Measurements from ENCODE around the gene HOGA1.
A peak's percentile ranks its signal among the peaks of the same experiment; 100 is the strongest.
"Not testable (repeated sequence)": the region's sequence is repeated elsewhere in the genome, so short reads cannot be mapped to it uniquely, and the experiment has no call there.

Gene HOGA1

DNA sequence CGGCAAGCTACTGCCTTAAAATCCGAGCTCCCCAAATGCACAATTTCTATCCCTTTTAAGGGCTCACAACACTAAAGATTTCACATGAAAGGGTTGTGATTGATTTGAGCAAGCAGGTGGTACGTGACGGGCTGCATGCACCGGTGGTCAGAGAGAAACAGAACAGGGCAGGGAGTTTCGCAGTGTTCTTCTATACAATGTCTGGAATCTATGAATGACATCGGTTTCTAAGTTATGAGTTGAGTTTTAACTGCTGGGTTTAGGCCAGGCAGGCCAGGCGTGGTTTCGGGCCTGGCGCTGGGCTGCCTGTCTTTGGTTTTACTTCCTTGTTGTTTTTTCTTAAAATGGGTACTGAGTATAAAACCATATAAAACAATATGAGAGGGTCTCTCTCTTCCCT is 28.6 kb upstream of the HOGA1 start:
- not testable (repeated sequence) for DNase-seq

DNA sequence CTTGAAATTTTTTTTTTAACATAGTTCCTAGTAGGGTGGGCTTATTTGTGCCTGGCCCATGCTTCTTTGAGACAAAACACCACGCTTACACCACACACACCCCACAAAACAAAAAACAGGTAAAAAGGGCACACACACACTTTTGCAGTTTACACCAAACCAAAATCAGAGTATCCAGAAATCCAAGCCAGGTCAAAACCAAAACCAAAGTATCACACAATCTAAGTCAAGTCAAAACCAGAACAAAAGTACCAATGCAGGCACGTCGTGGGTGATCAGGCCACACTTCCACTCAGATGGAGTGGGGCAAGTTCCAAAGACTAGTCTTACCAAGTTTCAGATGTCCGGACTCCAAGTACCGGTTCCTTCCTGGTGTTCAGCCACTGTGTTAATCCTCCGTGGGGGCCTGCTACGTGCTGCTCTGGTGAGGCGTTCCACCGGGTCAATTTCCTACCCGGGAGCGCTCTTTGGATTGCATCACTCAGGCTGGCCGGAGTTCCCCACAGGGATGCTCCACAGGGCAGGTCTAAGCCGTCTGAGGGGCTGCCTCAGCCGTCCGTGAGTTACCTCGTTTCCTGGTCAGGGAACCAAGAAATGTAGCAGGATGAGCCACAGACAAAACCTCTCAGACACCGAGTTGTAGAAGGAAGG is 23.3 kb upstream of the HOGA1 start:
- DNase-seq = not testable (repeated sequence)

DNA sequence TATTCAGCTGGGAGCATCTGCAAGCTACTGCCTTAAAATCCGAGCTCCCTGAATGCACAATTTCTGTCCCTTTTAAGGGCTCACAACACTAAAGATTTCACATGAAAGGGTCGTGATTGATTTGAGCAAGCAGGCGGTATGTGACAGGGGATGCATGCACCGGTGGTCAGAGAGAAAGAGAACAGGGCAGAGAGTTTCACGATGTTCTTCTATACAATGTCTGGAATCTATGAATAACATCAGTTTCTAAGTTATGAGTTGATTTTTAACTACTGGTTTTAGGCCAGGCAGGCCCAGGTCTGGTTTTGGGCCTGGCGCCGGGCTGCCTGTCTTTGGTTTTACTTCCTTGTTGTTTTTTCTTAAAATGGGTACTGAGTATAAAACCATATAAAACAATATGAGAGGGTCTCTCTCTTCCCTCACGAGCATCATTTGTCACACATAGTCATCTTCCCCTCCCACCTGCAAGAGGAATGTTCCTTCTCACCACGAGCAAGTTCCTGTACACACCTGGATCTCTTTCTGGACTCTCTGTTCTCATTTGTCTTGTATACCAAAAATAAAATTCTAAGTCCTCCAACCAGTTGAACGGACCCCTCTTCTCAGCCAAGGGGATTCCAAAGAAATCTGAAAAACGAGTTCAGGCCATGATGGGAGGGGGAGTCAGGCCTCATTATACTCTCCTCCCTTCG is 22.7 kb upstream of the HOGA1 start:
- DNase-seq = not testable (repeated sequence)

DNA sequence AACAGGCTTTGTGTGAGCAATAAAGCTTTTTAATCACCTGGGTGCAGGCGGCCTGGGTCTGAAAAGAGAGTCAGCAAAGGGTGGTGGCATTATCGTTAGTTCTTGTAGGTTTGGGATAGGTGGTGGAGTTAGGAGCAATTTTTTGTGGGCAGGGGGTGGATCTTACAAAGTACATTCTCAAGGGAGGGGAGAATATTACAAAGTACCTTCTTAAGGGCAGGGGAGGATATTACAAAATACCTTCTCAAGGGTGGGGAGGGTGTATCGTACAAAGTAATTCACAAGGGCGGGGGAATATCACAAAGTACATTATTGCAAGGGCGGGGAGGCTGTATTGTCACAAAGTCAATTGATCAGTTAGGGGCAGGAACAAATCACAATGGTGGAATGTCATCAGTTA is 21.9 kb upstream of the HOGA1 start:
- not testable (repeated sequence) for DNase-seq

DNA sequence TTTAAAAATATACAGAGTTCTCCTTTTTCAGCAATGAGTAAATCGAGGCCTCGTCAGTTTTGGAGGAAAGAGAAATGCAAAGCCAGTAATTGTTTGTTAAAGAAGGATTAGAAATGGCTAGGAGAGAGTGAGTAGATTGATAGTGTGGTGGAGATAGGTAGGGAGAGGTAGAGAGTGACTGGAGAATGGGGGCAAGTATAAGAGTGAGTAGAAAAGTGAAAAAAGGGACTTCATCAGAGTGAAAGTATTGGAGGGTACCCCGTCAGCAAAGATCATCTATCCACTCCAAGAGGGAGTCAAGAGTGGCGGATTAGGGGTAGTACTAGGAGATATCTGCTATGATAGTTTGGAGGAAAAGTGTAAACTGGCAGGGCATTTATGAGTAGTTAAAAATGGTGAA is 20.9 kb upstream of the HOGA1 start:
- DNase-seq = no peak

DNA sequence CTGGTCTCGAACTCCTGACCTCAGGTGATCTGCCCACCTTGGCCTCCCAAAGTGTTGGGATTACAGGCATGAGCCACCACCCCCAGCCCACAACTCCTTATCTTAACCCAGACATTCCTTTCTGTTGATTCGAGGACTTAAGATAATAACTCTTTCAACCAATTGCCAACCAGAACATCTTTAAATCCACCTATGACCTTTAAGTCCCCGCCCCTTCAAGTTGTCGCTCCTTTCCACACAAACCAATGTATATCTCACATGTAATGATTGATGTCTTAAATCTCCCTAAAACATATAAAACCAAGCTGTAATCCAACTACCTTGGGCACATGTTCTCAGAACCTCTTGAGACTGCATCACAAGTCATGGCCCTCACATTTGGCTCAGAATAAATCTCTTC is 19.4 kb upstream of the HOGA1 start:
- no peak for DNase-seq

DNA sequence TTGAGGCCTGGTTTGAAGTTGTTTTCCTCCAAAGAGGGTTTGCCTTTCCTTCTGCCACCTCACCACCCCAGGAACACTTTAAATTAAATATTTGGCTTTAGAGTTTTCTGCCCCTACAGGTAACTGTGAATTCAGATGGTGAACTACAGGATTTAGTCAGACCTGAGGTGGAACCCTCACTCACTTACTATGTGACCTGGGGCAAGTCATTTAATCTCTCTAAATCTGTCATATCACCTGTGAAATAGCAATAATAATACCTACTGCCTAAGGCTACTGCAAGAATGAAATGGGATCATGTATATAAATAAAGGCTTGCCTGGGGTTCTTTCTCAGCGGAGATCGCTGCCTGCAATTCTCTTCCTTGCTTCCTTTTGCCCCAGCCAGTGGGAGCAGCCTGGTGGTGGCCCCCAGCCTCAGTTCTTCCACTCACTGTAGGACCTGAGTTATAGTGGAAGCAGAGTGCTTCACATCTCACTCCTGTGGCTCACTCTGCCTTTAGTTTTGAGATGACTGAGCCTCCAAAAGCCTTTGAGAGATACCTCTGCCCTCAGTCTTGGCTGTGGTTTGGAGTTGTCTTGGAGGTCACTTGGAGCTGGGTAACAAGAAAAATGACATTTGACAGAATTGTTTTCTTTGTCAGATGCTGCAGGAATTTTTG is 17.7 kb upstream of the HOGA1 start:
- no peak for DNase-seq

DNA sequence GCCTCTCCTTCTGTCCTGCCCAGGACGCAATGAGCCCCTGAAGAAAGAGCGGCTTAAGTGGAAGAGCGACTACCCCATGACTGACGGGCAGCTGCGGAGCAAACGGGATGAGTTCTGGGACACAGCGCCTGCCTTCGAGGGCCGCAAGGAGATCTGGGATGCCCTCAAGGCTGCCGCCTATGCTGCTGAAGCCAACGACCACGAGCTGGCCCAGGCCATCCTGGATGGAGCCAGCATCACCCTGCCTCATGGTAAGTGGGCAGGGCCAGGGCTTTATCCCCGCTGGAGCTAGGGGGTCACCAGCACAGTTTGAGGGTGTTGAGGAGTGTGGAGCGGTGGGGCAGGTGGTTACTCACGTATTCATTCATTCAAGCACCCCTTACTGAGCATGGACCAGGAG is 16.3 kb upstream of the HOGA1 start:
- no peak for DNase-seq

DNA sequence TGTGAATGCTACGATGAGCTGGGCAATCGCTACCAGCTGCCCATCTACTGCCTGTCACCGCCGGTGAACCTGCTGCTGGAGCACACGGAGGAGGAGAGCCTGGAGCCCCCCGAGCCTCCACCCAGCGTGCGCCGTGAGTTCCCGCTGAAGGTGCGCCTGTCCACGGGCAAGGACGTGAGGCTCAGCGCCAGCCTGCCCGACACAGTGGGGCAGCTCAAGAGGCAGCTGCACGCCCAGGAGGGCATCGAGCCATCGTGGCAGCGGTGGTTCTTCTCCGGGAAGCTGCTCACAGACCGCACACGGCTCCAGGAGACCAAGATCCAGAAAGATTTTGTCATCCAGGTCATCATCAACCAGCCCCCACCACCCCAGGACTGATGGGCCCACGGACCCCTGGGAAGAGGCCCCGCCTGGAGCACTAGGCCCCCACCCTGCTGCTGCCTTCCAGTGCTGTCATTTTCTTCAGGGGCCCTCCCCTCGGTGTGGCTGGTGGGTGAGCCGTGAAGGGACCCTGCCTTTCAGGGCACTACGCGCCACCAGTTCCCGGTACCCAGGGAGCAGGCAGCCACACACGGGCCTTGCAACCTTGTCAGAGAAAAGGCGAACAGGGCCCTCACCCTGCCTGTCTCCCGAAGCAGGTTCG is 13.9 kb upstream of the HOGA1 start:
- DNase-seq = no peak

DNA sequence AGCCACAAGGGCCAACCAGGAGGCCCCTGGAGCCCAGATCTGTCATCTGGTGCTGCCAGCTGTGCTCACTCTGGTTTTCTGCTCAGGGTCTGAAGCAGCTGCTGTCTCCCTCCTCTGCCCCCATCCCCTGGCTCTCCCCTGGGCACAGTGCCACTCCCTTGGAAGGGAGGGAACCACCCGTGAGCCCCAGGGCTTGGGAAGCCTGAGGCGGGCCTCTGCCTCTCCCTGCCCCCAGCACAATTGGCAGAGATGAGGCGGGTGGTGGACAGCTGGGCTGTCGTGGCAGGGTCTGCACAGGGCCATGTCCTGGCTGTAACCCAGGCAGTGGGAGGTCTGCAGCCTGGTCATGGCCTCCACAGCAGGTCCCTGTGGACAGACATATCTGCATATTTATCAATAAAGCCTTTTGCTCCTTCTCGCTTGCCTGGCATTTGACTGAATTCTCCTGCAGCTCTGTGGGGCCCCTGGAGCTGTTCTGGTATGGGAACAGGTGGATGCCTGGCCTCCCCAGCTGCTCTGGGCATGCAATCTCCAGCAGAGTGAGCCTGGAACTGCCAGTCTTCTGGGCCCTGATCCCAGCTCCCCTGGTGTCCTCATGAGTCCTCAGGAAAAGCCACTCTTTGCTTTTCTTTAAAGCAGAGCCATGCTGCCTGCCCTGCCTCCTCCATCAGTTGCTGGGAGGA is 13.3 kb upstream of the HOGA1 start:
- DNase-seq = peak; percentile 60

DNA sequence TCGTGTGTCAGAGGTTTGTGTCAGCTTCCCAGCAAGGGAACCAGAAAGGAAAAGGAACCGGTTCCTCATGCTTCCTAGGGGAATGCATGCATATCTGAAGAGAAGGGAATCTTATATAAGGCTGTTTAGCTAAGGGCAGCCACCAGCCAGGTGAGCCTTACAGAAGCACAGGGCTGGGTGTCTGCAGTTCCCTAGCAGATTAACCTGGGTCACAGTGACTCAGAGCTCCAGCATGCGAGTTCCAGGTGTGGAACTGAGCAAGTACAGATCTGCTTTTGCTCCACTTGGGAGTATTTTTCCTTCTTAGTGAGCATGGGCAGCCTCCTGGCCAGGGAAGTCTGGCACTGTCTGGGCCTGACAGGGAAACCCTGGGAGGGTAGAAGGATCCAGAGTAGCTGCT is 12.6 kb upstream of the HOGA1 start:
- DNase-seq = no peak

DNA sequence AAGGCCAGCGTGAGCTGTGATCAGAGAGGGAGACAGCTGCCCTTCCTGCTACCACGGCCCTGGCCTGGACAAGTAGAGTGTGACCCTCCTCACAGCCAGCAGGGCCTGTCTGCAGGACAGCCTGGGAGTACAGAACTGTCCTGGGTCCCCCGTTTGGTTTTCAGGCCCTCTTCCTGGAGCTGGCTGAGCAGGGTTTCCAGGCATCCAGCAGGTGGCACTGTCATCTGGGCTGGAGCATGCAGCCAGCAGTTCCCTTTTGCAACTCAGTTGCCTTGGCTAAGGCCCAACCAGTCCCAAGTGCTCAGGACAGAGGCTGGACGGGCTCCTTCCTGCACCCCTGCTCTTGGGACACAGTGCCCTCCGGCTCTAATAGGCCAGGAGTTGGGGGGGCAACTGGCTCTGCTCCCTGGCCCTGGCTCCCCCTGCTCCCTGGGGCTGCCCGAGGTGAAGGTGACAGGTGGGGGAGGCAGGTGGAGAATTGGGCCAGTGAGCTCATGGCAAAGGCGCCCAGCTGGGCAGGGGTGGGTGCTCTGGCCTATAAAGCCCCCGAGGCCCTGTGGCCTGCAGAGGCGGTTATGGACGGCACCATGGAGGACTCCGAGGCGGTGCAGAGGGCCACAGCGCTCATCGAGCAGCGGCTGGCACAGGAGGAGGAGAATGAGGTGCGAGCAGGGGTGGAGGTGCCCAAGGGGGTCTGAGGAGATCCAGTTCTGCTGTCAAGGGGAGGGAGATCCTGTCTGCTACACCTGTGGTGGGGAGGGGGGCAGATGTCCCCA is 11.8 kb upstream of the HOGA1 start, which contains the start of gene ANKRD2:
Gene ANKRD2, plus strand, starts transcription at position 566 of the 776 bp plus-strand sequence. Its CDS starts 10 bp downstream, at position 576.
- DNase-seq = peak; percentile 44

DNA sequence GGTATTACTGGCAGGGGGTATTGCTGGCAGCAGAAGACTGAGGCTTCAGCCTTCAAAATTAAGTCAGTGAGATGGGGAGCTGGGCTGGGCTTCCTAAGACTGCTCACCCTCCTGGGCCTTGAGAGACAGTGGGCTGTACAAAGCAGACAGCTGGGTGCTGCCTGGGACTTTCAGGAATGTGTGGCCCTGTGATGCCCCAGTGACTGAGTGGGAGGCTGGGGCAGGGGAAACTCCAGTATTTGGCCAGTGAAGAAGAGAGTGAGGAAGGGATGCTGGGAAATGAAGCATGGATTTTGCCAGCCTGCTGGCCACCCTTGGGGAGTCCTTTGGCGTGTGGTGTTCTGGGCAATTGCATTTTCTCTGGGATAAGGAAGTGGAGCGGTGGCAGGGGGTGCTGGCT is 11.2 kb upstream of the HOGA1 start:
- no peak for DNase-seq

DNA sequence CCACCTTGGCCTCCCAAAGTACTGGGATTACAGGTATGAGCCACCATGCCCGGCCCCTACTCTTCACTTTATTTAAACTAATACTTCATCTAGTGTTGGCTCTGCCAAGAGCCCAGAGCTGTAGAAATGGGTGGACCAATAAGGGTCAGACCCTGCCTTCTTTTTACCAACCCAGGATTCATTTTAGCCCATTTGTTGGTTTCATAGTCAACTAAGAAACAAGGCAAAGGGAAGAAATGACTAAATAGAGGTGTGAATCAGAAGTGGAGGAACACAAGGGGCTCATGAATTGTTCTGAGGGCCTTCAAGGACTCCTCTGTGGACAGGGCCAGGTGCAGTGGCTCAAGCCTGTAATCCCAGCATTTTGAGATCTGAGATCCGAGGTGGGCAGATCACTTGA is 10.5 kb upstream of the HOGA1 start:
- no peak for DNase-seq

DNA sequence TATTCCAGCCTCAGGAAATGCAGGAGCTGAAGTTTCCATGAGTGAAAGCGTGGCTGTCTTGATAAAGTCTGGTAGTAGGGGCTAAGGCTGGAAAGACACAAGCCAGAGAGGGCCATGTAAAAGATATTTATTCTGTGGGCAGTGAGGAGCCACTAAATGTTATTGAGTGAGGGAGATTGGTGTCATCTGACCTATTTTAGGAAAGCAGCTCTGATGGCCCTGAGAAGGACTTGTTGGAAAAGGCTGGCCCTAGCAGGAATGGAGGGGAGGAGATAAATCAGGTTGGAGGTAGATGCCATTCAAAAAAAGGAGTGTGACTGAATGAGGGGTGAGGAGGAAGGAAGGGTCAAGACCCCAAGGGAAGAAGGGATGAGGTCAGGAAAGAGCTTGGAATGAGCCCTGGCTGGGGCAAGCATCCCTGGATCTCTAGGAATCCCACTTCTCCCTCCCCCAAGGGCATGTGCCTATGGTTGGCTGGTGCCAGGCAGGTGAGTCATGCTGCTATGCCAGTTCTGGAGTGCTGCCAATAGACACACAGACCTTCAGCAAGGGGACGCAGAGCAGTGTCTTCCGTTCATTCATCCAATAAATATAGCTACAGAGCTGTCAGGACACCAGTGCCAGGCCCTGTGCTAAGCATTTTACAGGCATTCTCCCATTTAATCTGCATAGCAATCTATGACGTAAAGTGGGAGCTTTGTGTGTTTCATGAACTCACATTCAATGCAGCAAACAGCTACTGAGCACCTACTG is 9.6 kb upstream of the HOGA1 start:
- DNase-seq = no peak

DNA sequence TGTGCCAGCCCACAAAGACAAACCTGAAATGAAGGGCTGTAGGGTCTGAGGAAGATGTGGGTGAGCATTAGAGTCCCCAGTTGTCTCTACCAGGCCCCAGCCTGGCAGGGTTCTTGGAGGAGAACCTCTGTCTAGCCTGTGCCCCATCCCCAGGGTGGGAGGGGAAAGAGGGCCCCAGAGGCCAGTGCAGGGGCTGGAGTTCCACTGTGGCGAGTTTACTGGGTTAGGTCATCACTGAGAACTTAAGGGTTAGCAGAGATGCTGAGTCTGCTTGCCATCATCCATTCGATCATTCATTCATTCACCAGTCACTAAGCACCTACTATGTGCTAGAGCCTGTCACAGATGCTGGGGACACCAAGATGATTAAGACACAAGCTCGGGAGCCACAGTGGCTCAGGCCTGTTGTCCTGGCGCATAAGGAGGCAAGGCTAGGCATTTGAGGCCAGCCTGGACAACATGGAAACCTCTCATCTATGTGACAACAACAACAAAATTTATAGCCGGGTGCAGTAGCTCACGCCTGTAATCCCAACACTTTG is 9.0 kb upstream of the HOGA1 start:
- DNase-seq = no peak

DNA sequence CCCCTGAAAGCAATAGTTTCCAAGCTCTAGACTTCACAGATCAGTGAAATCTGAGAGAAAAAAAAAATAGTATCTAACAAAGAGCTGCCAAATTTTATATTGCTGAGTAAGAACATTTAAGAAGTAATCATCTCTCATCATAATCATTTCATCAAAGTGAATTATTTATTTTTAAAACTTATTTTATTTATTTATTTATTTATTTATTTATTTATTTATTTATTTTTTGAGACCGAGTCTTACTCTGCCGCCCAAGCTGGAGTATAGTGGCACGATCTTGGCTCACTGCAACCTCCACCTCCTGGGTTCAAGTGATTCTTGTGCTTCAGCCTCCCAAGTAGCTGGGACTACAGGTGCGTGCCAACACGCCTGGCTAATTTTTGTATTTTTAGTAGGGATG is 7.7 kb upstream of the HOGA1 start:
- not testable (repeated sequence) for DNase-seq

DNA sequence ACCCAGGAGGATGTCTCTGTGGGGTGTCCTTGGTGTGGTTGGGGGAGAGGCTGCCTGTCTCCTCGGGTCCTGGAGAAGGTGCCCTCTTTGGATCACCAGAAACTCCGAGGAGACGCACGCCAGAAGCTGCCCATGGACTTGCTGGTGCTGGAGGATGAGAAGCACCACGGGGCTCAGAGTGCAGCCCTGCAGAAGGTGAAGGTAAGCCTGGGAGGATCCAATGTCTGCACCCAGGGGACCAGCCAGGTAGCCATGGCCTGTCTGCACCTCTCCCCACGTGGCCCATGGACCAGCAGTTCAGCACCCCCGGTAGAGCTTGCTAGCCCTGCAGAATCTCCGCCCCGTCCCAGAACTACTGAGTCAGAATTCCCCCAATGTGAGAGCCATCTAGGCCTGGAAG is 6.5 kb upstream of the HOGA1 start:
- no peak for DNase-seq

DNA sequence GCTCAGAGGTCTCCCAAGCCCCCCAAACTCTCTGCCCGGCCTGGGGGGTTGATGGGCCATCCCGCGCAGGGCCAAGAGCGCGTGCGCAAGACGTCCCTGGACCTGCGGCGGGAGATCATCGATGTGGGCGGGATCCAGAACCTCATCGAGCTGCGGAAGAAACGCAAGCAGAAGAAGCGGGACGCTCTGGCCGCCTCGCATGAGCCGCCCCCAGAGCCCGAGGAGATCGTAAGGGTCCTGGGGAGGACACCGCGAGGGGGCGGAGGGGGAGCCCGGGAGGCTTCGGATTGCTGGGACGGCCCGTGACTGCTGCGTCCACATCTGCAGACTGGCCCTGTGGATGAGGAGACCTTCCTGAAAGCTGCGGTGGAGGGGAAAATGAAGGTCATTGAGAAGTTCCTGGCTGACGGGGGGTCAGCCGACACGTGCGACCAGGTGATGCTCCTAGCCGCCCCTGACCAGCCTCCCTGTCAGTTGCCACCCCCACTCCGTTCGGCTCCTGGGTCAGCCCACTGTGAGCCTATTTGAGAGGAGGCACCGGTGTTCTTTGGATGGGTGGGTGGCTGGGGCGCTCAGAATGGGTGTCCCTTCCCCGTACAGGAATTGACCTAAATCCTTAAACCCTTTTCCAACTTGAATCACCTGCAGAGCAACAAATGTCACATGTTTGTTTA is 5.9 kb upstream of the HOGA1 start:
- DNase-seq = no peak
